Measurements from ENCODE around the gene IZUMO2.

GRCh38 chr19:50174100-50174793 lies 11.2 kb upstream of the IZUMO2 start:
- TF ChIP-seq REST (IDR thresholded peaks at IDR 0.05; ENCODE audit: low read depth) (no peak), TCF12 (IDR thresholded peaks at IDR 0.05; ENCODE audit: low read depth) (peak; percentile 93), EP300 (IDR thresholded peaks at IDR 0.05; ENCODE audit: borderline replicate concordance) (peak; percentile 94), USF1 (IDR thresholded peaks at IDR 0.05) (peak; percentile 51), RAD21 (IDR thresholded peaks at IDR 0.05; ENCODE audit: low read depth) (peak; percentile 3; the same call in 1 of the 2 replicates), YY1 (IDR thresholded peaks at IDR 0.05; ENCODE audit: low read depth) (no peak), TAF1 (IDR thresholded peaks at IDR 0.05; ENCODE audit: low read depth) (no peak), MAX (IDR thresholded peaks at IDR 0.05) (peak; percentile 64)

Data from Ishikawa (cell line).